Activated CD4-positive, alpha-beta T cell treated with anti-CD3 and anti-CD28 coated beads, Interleukin-2, amount 50 U/mL, for 48 hours (primary cell): ENCODE data around the gene PDE11A.
"Not testable (repeated sequence)": the region's sequence is repeated elsewhere in the genome, so short reads cannot be mapped to it uniquely, and the experiment has no call there.

Experiments
- DNase-seq, 2 experiments: peaks; one replicate each; pipeline ENCODE4 v3.0.0-alpha.2; 2020

Gene PDE11A

GRCh38 chr2:178072383-178073301 lies at the start of gene PDE11A:
Gene PDE11A, minus strand, starts transcription at chr2:178072777. Its CDS starts 340 bp downstream, at chr2:178072437.
- DNase-seq, result peak; percentile 55 to 64

DNA sequence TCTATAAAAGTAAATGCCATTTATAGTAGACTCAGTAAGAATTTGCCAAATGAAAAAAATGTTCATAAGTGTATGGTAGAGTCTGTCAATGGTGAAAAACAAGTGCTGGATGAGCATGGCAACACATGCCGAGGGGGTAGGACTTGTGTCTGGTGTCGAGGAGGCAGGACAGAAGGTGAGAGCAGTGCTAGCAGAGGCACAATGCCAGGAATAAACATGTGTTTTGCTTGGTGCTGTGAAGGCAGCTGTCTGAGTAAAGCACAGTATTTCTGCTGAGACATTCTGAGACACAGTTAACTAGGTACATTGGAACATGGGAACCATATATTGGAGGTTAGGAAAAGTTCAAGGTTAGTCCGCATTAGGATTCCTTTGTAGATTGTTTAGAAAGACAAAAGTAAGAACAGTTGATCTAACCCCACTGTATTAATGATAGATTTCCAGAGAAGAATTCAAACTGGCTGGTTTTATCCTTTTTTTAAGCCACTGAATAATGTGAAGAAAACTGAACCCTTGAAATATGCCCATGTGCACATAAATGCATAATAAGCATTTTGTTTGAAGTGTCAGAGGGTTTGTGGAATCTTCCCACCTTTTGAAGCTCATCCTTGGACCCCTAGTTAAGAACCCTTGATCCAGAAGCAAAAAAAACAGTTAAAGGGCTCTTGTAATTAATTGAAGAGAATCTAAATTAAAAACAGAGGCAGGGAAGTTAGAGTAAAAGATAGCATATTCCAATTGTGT lies 46.8 kb upstream of the PDE11A start:
- no peak for DNase-seq

- no peak for DNase-seq
Observed at GRCh38 chr2:178117725-178118124, 45.1 kb upstream of the PDE11A start.

DNA sequence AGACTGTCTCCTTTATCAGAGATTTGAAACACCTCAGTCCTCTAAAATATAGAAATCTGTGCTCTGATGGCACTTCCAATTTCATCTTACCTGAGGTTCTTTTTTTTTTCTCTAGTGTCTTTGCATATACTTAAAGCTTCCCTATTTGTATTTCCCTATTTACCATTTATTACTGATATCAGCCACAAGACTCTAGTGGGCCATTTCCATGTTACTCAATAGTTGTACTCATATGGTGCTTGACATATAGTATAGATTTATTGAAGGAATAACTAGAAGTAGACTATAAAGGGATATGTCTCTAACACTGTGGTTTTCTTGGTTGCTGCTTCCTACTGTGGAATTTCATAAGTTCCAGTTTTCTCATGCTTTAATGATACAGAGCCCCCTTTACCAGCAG lies 42.7 kb upstream of the PDE11A start:
- no peak for DNase-seq

- DNase-seq, result no peak
Observed at GRCh38 chr2:178114462-178114861, 41.9 kb upstream of the PDE11A start.

GRCh38 chr2:178112202-178113152 lies 39.9 kb upstream of the PDE11A start, which contains the start of gene RBM45:
Gene RBM45, plus strand, starts transcription at chr2:178112437. Its CDS starts 110 bp downstream, at chr2:178112547.
- peak; percentile 88 to 90 for DNase-seq

DNA sequence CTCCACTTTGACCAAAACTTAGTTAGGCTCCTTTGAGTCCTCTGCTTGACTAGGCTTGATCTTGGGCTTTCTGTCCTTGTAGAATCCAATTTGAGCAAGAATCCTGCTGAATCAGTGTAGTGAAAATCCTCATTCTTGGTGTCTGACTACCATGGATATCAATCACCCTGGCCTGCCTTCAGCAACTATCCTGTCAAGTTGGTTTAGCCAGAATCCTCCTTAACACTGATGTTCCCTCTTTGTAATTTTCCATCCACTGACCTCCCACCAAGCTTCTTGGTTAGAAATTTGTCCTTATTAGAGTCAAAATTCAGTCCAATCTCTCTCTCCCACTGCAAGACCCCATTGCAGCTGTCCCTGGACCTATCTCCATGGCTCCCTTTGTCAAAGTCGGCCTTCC lies 39.2 kb upstream of the PDE11A start:
- no peak for DNase-seq

DNA sequence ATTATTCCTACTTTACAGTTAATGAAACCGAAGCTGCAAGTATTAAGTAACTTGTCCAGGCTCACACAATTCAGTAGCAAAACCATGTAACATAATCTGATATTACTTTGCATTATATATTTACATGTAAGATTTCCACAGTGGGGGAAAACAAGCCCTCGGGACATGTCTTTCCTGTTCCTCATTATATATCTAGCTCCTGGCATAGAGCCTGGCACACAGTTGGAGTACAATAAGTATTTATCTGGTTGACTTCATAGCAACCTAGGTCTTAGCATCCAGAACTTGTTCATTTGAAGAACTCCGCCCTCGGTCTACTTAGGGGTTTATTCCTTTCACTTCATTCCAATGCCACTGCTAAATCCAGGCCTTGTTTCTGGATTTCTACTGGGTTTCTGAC lies 38.1 kb upstream of the PDE11A start:
- no peak for DNase-seq

- no peak for DNase-seq
Observed at GRCh38 chr2:178109813-178110212, 37.2 kb upstream of the PDE11A start.

- no peak for DNase-seq
Observed at GRCh38 chr2:178108176-178108575, 35.6 kb upstream of the PDE11A start.

- DNase-seq, result no peak
Observed at GRCh38 chr2:178106053-178106452, 33.5 kb upstream of the PDE11A start.

- DNase-seq, result no peak
Observed at GRCh38 chr2:178105566-178105965, 33.0 kb upstream of the PDE11A start.

- no peak for DNase-seq
Observed at GRCh38 chr2:178101321-178102079, 28.9 kb upstream of the PDE11A start.

DNA sequence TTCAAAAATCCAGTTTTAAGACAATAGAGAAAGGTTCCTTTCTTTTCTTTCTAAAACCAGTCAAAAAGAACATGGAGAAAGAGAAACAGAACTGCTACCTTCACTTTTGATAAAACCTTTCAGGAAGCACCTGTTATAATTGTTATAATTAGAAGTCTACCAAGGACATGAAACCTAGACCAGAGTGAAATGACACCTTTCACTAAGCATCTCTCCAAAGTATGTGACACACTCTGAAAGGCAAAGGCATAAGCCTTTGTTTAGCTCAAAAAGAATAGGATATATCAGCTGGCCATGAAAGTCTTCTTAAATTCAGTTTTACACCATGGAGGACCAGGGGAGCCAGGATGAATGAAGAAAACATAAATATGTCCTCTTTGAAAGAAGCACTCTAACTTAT lies 20.9 kb upstream of the PDE11A start:
- DNase-seq, result no peak

DNA sequence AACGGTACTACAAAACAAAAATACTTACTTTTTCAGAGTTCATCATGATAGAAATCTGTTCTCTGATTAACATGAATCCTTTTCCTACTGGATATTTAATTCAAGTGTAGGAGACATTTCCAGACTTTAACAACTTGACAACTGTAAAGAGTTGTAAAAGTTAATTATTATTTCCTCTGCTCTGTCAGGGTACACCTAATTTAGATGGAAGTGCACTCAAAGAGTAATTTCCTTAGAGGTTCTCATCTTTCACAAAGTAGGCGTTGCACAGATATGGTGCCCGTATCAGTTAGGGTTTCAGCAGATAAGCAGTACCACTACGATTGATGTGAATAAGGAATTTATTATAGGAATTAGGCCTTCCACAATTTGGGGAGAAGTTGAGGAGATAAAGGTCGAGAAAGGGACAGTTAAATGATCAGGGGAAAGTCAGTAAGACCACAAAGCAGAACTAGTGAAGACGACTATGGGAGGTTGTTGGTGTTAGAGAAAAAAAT lies 16.2 kb upstream of the PDE11A start:
- no peak for DNase-seq

GRCh38 chr2:178084273-178084672 lies 11.7 kb upstream of the PDE11A start:
- DNase-seq, result no peak

DNA sequence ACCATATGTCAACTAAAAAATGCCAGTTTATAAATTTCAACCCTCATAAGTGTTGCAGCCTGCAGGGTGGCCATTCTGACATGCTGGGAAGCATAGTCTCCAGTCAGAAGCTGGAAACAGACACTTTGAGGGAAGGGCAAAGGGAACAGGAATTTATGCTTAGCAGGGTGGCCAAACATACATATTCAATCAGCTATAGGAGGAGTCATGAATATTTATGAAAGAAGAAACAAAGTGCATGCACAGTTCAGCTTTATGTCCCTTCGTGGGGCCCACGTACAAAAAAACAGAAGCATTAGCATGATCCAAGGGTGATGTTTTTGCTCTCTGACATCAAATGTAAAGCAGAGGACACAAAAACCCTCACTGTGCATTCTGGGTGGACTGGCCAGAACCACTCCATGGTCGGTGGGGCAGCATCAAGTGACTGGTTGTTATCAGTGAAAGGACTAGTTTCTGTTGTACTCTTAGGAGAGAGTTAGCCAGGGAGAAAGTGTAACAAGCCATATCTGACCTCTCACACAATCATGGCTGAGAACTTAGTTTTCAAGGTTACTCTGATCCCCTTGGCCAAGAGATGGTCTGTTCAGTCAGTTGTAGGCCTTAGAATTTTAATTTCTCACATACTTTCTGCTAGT lies 9.9 kb upstream of the PDE11A start:
- no peak for DNase-seq

GRCh38 chr2:178079279-178079678 lies 6.7 kb upstream of the PDE11A start:
- DNase-seq, result not testable (repeated sequence)

- DNase-seq, result no peak
Observed at GRCh38 chr2:178076130-178076529, 3.6 kb upstream of the PDE11A start.

- DNase-seq, result no peak
Observed at GRCh38 chr2:178075006-178075326, 2.4 kb upstream of the PDE11A start.
